GM15510 (cell line): ENCODE measurements around the gene ULBP1.

Source experiments
- POLR2A ChIP-seq: IDR thresholded peaks from 3 replicates; pipeline ENCODE4 v1.6.1; 2011; ENCODE audit warnings: borderline replicate concordance; ENCODE audit not compliant: insufficient read length; ENCODE audit errors: extremely low read depth

Gene ULBP1

GRCh38 chr6:149963462-149964307 is at the start of gene ULBP1:
Gene ULBP1, plus strand, starts transcription at chr6:149963943. Its CDS starts 107 bp downstream, at chr6:149964050.
- peak; percentile 20 for TF ChIP-seq POLR2A

GRCh38 chr6:149915970-149916865 is 47.5 kb upstream of the ULBP1 start:
- TF ChIP-seq POLR2A = no peak

DNA sequence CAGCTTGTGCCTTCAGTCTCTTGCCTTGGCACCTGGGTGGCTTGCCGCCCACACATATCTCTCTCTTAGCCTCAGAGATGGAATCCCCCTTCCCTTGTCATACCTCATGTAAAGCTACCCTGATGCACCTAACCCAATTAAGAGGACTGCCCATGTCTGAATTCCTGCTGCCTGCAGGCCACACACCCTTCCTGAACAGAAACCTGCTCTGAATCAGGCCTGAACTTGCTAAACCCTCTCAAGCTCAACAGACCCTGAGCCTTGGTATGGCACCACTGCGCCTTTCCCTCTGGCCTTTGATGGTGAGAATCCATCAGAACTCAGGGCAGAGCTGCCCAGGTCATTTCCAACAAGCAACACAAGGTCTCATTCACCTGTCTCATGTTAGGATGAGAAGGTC is 46.1 kb upstream of the ULBP1 start:
- TF ChIP-seq POLR2A = no peak

DNA sequence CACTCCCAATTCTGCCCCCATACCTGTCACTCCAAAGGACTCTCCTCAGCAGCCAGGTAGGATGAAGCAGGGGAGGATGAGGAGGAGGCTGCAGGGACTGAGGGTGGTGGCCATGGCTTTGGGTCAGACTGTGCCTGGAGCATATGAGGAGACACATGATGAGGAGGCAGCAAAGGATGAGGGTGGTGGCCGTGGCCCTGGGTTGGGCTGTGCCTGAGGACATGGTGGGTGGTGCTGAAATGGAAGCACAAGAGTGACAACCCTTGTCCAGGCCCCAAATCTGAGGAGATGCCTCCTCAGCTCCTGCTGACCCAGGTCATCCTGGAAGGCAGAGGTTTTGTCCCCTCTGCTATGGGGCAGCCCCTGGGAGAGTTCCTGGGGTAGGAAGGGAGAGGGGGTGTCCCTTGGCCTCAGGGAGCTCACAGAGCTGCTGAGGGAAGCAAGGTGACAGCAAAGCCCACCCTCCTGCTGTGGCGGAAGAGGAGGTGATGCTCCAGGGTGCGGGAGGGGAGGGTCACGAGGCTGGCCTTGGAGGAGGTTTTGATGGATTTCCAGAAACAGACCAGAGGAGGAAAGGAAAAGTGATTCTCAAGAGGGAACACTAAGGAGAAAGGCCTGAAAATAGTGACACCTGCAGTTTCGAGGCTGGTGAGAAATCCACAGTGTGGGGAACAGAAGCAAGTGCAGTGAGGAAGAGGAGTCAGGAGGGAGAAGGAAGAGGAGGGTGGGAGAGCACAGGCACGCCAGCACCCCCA is 45.4 kb upstream of the ULBP1 start:
- TF ChIP-seq POLR2A = no peak

DNA sequence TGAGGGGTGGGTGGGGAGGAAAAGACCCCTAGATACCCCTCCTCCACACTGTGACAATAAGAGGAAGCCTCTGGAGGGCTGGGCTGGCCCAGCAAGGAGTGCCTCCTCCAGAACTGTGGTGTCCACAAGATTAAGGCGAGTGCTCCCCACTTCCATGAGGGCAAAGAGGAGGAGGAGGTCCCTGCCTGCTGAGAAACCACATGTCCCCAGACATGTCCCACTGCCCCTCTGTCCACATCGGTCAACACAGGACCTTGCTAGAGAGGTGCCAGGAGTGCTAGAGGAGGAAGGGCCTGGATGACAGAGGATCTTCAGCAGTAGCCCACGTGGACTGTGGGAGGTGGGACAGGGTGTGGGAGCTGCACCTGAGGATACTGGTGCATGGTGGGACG is 43.9 kb upstream of the ULBP1 start:
- no peak for TF ChIP-seq POLR2A

DNA sequence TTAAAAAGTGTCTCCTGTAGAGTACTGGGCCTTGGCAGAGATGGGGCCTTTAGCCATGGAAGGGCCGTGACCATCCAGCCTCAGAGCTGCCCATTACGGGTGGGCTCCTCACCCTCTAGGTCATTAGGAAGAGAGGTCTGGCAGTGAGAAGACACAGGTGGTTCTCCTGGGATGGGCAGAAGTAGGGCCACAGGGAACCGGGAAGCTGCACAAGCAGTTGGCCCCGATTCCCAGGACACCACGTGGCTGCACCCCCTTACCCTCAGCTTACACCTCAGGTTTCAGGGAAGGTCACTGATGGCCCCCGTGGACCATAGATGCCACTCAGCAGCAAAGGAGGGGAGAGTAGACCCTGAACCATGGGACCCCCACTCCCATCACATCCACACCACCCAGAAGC is 42.4 kb upstream of the ULBP1 start:
- TF ChIP-seq POLR2A = no peak

DNA sequence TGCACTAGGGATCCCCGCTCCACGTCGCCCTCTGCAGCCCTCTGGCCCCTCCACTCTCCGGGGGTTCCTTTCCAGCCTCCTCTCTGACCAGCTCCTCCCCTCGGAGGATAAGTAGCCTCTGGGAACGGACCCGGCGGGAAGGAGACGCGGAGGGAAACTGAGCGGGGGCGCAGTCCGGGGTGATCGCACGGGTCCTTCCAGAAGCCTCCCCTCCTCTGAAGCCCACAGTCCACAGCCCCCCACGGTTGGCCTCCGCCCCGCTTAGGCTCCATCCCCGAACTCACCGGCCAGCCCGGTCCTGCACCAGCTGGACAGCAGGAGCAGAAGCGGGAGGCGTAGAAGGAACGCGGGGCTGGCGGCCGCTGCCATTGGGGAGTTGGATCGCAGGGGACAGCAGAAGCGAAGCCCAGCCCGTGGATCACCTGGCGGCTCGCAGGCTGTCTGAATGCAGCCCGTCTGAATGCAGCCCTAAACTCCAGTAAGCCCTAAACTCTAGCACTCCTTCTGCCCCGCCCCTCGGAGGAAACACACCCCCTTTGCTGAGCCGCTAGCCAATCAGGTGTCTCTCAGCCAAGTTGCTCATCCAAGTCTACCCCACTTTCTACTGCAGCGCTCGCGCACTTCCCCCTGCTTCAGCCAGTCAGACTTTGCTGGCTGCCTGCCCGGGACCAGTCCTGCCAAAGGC is 41.0 kb upstream of the ULBP1 start, which contains the start of gene RAET1G:
Gene RAET1G (minus strand): TSS at position 480 of the 685 bp plus-strand sequence. CDS start 111 bp downstream, at position 369.
- TF ChIP-seq POLR2A = no peak

DNA sequence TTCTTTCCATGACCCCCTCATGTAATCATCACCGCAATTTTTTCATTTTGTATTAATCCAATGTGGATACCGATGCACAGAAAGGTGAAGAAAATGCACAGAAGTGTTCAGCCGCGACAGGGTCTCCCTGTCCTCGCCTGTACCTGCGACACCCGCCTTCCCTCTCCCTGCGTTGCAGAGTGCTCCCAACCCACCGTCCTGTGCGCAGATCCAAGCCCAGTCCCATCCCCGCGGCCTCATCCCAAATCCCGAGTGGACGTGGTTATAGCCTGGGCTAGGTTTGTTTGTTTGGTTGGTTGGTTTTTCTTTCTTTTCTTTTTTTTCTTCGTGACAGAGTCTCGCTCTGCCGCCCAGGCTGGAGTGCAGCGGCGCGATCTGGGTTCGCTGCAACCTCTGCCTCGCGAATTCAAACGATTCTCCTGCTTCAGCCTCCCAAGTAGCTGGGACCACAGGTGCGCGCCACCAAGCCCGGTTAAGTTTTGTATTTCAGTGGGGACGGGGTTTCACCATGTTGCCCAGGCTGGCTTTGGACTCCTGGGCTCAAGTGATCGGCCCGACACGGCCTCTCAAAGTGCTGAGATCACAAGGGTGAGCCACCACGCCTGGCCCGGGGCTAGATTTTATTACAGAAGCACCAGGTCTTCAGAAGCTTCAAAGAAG is 40.3 kb upstream of the ULBP1 start:
- TF ChIP-seq POLR2A = no peak

GRCh38 chr6:149924206-149924932 is 39.4 kb upstream of the ULBP1 start:
- no peak for TF ChIP-seq POLR2A

DNA sequence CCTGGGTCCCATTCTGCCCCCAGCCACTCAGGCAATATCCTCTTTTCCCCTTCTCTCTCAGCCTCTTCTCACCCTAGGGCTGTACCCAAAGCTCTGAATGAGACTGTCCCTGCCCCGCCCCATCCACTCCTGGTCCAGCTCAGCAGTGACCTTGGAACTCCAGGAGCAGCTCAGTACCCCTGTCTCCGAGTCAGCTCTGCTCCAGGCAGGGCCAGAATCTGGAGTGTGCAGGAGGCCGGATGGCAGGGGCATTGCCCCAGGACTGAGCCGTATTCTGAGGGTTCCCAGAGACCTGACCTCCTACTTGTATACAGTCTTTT is 38.9 kb upstream of the ULBP1 start:
- no peak for TF ChIP-seq POLR2A

- no peak for TF ChIP-seq POLR2A
These were observed 38.3 kb upstream of the ULBP1 start for GRCh38 chr6:149925253-149925973.

GRCh38 chr6:149925974-149926777 is 37.6 kb upstream of the ULBP1 start:
- no peak for TF ChIP-seq POLR2A
